Endodermal cell (in vitro differentiated cells): ENCODE measurements around the gene AHI1. TPM values are rescaled to one million over a fixed set of nuclear protein-coding genes. Genes with fewer than 3 reads are reported as not detected.
A peak's percentile ranks its signal among the peaks of the same experiment; 100 is the strongest.

Source experiments
- DNase-seq: peaks from one replicate; pipeline ENCODE4 v3.0.0-alpha.2; 2017
- H3K27ac ChIP-seq: 2 replicates; pipeline ENCODE4 v1.5.1; 2013; ENCODE audit warnings: mild to moderate bottlenecking, low read depth, low read length, moderate library complexity
- H3K27me3 ChIP-seq: 2 replicates; pipeline ENCODE4 v1.6.1; 2013; ENCODE audit warnings: mild to moderate bottlenecking, low read length, moderate library complexity; ENCODE audit not compliant: insufficient read depth, control insufficient read depth, poor library complexity, severe bottlenecking
- H3K36me3 ChIP-seq: 2 replicates; pipeline ENCODE4 v1.7.0; 2013; ENCODE audit warnings: mild to moderate bottlenecking, low read length, moderate library complexity; ENCODE audit not compliant: control insufficient read depth, insufficient read depth
- H3K4me1 ChIP-seq: one replicate; pipeline ENCODE4 v1.7.0; 2013; ENCODE audit warnings: low read length; ENCODE audit not compliant: control insufficient read depth, insufficient read depth
- H3K4me3 ChIP-seq: 2 replicates; pipeline ENCODE4 v1.5.1; 2013; ENCODE audit warnings: mild to moderate bottlenecking, low read length, moderate library complexity
- H3K9ac ChIP-seq: 2 replicates; pipeline ENCODE4 v1.6.1; 2013; ENCODE audit warnings: mild to moderate bottlenecking, low read length, moderate library complexity; ENCODE audit not compliant: poor library complexity, severe bottlenecking; ENCODE audit errors: extremely low read depth
- H3K9me3 ChIP-seq: 2 replicates; pipeline ENCODE4 v1.6.1; 2013; ENCODE audit warnings: mild to moderate bottlenecking, low read length, moderate library complexity; ENCODE audit not compliant: control insufficient read depth
- H3K27ac Mint-ChIP-seq: 2 replicates; pipeline ENCODE4 v1.8.0; 2020; ENCODE audit warnings: mixed read lengths
- H3K27me3 Mint-ChIP-seq: 2 replicates; pipeline ENCODE4 v1.8.0; 2021; ENCODE audit warnings: mild to moderate bottlenecking, mixed read lengths; ENCODE audit not compliant: insufficient read depth
- H3K36me3 Mint-ChIP-seq: 2 replicates; pipeline ENCODE4 v1.8.0; 2020; ENCODE audit warnings: low read depth, mixed read lengths
- H3K4me1 Mint-ChIP-seq: 2 replicates; pipeline ENCODE4 v1.8.0; 2020; ENCODE audit warnings: mixed read lengths
- H3K4me3 Mint-ChIP-seq: 2 replicates; pipeline ENCODE4 v1.8.0; 2020; ENCODE audit warnings: mild to moderate bottlenecking, moderate library complexity, mixed read lengths
- H3K9me3 Mint-ChIP-seq: 2 replicates; pipeline ENCODE4 v1.8.0; 2020; ENCODE audit warnings: mild to moderate bottlenecking, mixed read lengths
- WGBS, 2 experiments: methylation state at CpG; one replicate each; pipeline versions ENCODE4 v1.1.5 to v1.1.7; 2013; ENCODE audit warnings: missing lambda C conversion rate in 2 of 2, mixed read lengths in 1 of 2; ENCODE audit not compliant: insufficient coverage in 1 of 2, insufficient read length in 1 of 2; 5-methylcytosine and 5-hydroxymethylcytosine counted together
- total RNA-seq, 2 donors: library from RNA; stranded (reverse); fragmentation: NEBNext Ultra II Directional in 1 of 2; extraction: Animal tissue kit (Norgen Biotek cat#: 25700) in 1 of 2; gene quantifications; 2 replicates in 1 of 2; 3 replicates in 1 of 2; pipeline ENCODE4 v1.2.1, GENCODE V29; 2021
- TF ChIP-seq, protein P1 (sequence below): fragments of 200-600 bp; sonication (generic); conservative IDR thresholded peaks from 2 replicates; pipeline ENCODE4 v1.5.0; 2021; ENCODE audit warnings: antibody characterized with exemption, mild to moderate bottlenecking

The AHI1 gene
- total RNA-seq, 2 donors from 2014 or later, result 24.9 to 34.9 TPM

DNA sequence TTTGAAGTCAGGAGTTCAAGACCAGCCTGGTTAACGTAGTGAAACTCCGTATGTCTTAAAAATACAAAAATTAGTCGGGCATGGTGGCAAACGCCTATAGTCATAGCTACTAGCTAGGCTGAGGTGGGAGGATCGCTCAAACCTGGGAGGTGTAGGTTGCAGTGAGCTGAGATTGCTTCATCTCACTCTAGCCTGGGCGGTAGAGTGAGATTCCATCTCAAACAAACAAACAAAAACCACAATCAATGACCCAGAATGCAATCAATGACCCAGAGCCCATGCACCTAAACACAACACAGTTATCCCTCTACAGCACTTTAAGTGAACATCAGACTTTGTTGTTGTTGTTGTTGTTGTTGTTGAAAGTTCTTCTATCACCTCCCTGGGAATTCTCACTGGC lies 238.6 kb downstream of the AHI1 start:
- no peak overlapping the region for H3K9ac ChIP-seq
- no peak for DNase-seq
- Mint-ChIP-seq H3K4me3 (no peak overlapping the region), H3K4me1 (peaks cover 32% of the 10 kb centered on the region), H3K36me3 (no peaks in the 10 kb centered on the region), H3K27me3 (no peaks in the 10 kb centered on the region), H3K9me3 (no peaks in the 10 kb centered on the region), H3K27ac (peak overlapping the region; percentile 8)
- no peak overlapping the region for H3K4me3 ChIP-seq
- TF ChIP-seq, protein P1, sequence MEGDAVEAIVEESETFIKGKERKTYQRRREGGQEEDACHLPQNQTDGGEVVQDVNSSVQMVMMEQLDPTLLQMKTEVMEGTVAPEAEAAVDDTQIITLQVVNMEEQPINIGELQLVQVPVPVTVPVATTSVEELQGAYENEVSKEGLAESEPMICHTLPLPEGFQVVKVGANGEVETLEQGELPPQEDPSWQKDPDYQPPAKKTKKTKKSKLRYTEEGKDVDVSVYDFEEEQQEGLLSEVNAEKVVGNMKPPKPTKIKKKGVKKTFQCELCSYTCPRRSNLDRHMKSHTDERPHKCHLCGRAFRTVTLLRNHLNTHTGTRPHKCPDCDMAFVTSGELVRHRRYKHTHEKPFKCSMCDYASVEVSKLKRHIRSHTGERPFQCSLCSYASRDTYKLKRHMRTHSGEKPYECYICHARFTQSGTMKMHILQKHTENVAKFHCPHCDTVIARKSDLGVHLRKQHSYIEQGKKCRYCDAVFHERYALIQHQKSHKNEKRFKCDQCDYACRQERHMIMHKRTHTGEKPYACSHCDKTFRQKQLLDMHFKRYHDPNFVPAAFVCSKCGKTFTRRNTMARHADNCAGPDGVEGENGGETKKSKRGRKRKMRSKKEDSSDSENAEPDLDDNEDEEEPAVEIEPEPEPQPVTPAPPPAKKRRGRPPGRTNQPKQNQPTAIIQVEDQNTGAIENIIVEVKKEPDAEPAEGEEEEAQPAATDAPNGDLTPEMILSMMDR, result no peak
- no peak overlapping the region for H3K27ac ChIP-seq
- H3K4me1 ChIP-seq, result peaks cover 3% of the 10 kb centered on the region
- H3K27me3 ChIP-seq, result peaks cover 8% of the 10 kb centered on the region
- no peaks in the 10 kb centered on the region for H3K9me3 ChIP-seq
- WGBS, 2 experiments, result 91 to 94% methylated on average over 3 to 6 of the region's 6 CpGs
- no peaks in the 10 kb centered on the region for H3K36me3 ChIP-seq

- no peak overlapping the region for H3K27ac ChIP-seq
- Mint-ChIP-seq H3K27me3 (peaks cover 4% of the 10 kb centered on the region), H3K36me3 (no peaks in the 10 kb centered on the region), H3K4me1 (peaks cover 37% of the 10 kb centered on the region), H3K4me3 (no peak overlapping the region), H3K9me3 (no peaks in the 10 kb centered on the region), H3K27ac (no peak overlapping the region)
- H3K9me3 ChIP-seq, result no peaks in the 10 kb centered on the region
- TF ChIP-seq, protein P1, result peak; percentile 46
- H3K4me3 ChIP-seq, result no peak overlapping the region
- H3K27me3 ChIP-seq, result peaks cover 19% of the 10 kb centered on the region
- 81 to 90% methylated on average over 2 of the region's 2 CpGs for WGBS, 2 experiments
- H3K9ac ChIP-seq, result no peak overlapping the region
- H3K4me1 ChIP-seq, result peaks cover 3% of the 10 kb centered on the region
- no peak for DNase-seq
- no peaks in the 10 kb centered on the region for H3K36me3 ChIP-seq
Observed at GRCh38 chr6:135257631-135258405, 239.7 kb downstream of the AHI1 start.

DNA sequence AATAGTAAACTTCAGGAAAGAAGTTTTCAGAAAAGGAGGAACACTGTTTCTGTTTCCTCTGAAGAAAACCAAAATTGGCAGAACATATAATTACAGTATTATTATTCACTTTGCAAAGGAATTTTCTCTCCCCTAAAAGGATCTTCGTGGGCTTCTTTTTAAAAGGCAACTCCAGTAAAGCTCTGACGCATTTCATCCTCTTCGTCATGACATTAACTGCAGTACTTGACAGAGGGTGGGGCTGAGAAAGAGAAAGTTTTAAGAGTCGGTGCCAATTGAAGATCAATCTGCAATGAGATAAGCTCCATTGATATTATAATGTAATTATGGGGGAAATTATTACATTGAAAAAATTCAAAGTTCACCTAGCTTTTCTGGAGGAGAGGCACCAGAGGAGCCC lies 240.7 kb downstream of the AHI1 start:
- TF ChIP-seq, protein P1, result no peak
- Mint-ChIP-seq H3K4me3 (no peak overlapping the region), H3K4me1 (peaks cover 41% of the 10 kb centered on the region), H3K27me3 (peaks cover 4% of the 10 kb centered on the region), H3K36me3 (no peaks in the 10 kb centered on the region), H3K9me3 (no peaks in the 10 kb centered on the region), H3K27ac (no peak overlapping the region)
- Histone ChIP-seq H3K4me1 (peaks cover 8% of the 10 kb centered on the region), H3K27ac (no peak overlapping the region), H3K36me3 (no peaks in the 10 kb centered on the region), H3K4me3 (no peak overlapping the region), H3K27me3 (peaks cover 29% of the 10 kb centered on the region), H3K9me3 (no peaks in the 10 kb centered on the region), H3K9ac (no peak overlapping the region)
- no peak for DNase-seq
- 79 to 82% methylated on average over 3 to 4 of the region's 4 CpGs for WGBS, 2 experiments
